HG02981 (cell line): Measurements from ENCODE around the gene ELMOD3.
"Not testable (repeated sequence)": the region's sequence is repeated elsewhere in the genome, so short reads cannot be mapped to it uniquely, and the experiment has no call there.

Source experiments
- ATAC-seq: cut with Tn5 transposase; IDR thresholded peaks from one replicate; pipeline ENCODE4 v1.9.1; 2021; ENCODE audit warnings: mild to moderate bottlenecking, moderate library complexity; ENCODE audit not compliant: unreplicated experiment

Gene ELMOD3

DNA sequence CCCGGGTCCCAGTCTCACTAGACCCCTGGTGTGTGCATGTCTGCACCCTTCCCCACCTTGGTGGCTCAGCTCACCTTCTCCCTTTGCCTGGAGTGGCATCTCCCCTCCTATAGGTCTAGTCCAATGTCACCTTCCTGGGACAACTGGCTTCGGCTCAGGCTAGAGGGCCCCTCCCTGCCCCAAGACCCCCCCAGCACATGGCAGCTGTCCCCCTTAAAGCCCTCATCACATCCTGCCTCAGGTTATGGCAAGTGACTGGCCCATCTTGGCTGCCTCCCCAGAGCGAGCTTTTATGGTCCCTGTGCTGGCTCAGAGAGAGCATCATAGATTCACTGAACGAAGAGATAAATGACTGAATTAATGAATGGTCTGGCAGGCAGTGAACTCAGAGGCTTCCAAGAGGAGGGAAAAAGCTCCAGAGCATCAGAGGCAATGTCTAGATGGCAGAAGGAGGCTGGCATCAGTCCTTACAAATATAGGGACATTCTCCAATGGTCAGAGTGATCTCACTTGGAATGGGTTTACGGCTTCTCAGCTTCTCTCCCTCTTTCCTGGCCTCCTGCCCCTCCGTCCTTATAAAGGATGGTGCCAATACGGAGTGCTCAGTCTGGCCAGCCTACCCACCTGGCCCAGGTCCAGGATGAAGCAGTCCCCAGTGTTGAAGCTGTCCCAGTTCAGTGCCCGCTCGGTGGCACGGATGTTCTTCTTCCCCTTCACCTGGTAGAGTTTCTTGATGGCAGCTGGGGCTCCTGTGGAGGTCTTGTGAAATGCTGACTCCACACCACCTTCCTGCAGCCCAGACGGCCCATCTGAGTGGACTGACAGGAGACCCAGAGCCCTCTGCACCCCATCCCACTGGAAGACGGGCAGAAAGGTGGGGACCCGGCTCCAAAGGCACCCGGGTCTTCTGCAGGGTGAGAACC, 46.2 kb downstream of the ELMOD3 start:
- ATAC-seq: no peak

GRCh38 chr2:85401464-85401805, 46.9 kb downstream of the ELMOD3 start:
- no peak for ATAC-seq

DNA sequence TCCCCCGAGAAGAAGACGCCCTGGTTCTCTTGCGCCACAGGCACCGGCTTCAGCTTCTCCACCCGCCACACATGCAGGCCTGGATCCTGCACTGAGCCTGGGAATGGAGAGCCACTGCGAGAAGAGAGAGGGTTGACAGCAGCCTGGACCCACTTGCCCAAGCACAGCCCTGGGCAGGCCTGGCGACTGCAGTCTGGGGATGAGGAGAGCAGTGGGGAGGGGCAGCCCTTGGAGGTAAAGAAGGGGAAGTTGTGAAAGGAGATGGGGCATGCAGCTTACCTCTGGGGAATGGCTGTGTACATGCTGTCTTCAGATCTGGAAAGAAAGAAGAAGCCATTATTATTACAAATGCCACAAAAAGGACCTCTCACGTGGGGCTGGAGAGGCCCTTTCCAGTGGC, 47.3 kb downstream of the ELMOD3 start:
- no peak for ATAC-seq

- peak; percentile 58 for ATAC-seq
These were observed 50.9 kb downstream of the ELMOD3 start for GRCh38 chr2:85405201-85406059.

DNA sequence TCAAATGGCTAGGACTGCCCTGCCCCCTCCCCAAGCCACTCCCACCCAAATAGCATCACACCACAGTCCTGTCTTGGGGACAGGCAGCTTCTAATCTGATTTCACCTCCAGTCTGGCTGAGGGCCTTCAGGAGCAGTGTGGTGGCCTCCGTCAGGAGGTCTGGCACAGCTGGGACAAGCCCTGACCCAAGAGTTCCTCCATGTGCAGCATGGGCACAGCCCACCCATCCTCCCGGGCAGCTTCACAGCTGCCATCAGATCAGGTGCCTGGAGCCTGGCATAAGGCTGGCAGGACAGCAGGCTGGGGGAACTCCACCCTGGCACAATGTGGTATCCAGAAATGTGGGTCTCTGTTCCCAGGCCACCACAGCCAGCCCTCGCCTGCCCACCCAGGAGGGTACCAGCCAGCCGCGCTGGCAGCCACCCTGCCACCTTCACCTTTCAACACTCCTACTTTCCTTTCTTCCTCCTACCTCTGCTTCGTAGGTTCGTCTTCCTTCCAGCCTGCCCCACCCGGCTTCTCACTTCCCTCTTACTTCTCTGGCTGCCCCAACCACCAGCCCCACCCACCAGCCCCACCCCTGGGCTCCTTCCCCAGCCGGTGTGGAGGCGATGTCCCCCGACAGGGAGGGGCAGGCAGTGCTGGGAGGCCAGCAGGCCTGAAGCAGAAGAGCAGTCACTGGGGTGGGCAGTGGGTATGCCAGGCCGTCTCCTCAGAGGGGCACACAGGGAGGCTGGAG, 55.4 kb downstream of the ELMOD3 start, which contains the start of gene CAPG:
CAPG (minus strand) TSS at position 522 of the 739 bp plus-strand sequence. CDS start 8,221 bp downstream, outside the sequence.
- ATAC-seq: peak; percentile 53

DNA sequence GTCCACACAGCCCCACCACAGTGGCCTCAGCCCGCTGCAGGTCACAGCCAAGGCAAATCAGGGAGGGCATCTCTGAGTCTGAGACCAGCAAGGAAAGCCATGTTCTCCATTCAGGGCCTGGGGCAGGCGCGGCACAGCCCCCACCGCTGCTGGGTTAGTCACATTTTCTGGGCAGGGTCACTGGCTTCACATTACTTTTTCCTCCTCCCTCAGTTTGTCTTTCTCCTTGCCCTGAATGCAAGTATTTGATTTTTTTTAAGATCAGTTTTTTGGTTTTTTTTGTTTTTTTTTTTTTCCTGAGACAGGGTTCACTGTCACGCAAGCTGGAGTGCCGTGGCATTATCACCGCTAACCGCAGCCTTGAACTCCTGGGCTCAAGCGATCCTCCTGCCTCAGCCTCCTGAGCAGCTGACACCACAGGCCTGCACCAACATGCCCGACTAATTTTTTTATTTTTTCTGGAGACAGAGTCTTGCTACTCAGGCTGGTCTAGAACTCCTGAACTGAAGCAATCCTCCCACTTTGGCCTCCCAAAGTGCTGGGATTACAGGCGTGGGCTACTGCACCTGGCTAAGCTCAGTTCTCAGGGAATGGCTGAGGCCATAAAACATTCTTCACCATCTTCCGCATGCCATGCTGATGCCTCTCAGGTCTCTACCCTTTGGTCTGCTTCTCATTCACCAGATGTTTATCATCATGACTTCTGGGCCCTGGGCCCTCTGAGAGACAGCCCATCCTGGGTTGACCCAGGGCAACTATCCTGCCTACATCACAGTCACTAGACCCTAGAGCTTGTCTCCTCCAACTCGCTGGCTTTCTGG, 56.2 kb downstream of the ELMOD3 start:
- ATAC-seq: no peak

GRCh38 chr2:85411405-85411748, 56.8 kb downstream of the ELMOD3 start:
- ATAC-seq: no peak

- ATAC-seq: no peak
These were observed 59.2 kb downstream of the ELMOD3 start for GRCh38 chr2:85413592-85414420.

GRCh38 chr2:85414421-85414759, 59.8 kb downstream of the ELMOD3 start:
- not testable (repeated sequence) for ATAC-seq

GRCh38 chr2:85414761-85415553, 60.4 kb downstream of the ELMOD3 start:
- ATAC-seq: no peak

DNA sequence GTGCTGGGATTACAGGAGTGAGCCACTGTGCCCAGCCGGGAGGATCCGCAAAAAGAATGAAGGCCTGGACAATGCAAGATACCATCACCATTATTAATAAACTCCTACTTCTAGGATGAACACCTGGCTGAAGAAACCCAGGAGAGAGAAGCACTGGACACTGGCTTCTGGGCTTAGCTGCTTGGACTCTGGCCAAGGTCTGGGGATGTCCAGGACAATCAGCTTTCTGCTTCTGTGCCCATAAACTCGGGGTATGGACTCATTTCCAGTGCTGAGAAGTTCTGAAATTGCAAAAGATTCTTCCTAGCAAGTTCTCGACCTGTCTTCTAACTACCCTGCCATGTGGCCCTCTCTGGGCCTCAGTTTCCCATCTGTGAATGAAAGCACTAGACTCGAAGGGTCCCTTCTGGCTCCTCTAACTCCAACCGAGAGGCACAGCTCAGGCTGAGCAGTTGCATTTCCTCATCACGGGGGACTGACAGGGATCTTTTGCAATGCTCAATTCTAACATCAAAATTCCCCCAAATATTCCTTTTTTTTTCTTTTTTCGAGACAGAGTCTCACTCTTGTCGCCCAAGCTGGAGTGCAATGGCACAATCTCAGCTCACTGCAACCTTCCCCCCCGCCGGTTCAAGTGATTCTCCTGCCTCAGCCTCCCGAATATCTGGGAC, 61.5 kb downstream of the ELMOD3 start:
- ATAC-seq: no peak

GRCh38 chr2:85418132-85419008, 63.8 kb downstream of the ELMOD3 start, which contains the start of gene SH2D6:
Gene SH2D6 (plus strand): TSS chr2:85418714. CDS start chr2:85429466, 10,752 bp downstream.
- ATAC-seq: peak; percentile 87

GRCh38 chr2:85419009-85419675, 64.6 kb downstream of the ELMOD3 start:
- ATAC-seq: no peak

DNA sequence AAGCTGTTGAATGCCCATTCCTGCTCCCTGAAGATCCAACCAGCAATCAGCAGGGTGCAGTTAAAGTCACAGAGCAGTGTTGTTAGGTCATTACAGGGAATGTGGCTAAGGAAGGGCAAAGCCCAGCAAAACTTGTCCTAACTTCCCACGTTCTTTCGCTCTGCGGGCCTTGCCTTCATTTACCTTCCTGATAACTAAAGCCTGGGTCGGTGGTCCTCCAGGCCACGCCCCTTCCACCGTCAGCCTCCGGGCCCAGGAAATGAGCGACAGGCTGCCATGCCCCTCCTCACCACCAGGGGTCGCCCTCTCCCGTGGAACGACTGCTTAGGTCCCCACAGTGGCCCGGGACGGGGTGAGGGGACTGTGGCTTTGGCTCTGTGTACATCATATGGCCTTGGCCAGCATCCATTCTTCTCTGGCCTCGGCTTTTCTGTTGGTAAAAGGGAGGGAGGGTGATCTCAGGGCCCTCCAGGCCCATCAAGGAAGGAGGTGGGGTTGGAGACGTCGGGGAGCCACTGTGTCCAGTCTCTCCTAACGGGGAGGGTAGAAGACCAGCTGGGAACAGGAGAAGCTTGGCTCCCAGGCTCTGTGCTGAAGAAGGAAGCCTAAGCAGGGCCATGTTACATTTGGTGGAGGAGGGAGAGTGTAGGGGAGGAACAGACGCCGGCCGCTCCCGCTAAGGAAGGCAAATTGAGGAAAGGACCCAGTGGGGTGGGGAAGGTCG, 66.1 kb downstream of the ELMOD3 start:
- peak; percentile 52 for ATAC-seq

DNA sequence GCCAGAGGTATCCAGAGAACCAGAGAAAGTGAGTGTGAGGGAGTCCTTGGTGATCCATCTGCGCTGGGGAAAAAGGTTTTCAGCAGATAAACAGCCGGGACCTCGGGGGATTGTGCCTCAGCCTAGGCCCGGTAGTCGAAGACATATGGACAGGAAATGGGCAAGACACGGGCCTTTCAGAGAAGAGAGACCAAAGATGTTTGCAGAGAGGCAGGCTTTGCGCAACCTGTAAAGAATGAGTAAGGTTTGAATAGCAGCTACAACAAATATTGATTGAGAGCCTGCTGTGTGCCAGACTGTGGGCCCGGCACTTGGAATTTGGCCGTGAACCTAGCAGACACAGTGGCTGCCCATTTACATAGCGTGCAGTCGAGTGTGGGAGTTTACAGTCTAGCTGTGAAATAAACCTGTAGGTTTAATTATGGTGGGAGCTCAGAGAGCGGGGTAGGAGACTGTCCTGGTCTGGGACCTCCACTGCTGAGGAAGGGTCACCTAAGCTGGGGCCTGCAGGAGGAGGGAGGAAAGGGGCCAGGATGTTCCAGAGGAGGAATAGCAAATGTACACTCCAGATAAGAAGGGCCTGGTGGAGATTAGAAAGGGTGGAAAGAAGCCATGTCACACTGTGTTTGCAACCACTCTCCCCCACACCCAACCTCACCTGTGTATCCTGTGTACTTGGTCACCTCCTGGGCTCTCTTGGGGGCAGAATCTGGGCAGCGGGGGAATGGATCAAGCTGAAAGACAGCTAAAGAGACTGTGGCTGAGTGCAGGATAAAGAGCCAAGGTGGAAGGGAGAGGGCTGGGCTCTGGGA, 66.9 kb downstream of the ELMOD3 start:
- ATAC-seq: no peak
